GM21717 (cell line): ENCODE measurements around the gene ADD3.
A peak's percentile ranks its signal among the peaks of the same experiment; 100 is the strongest.

Experiments
- ATAC-seq: cut with Tn5 transposase; IDR thresholded peaks from one replicate; pipeline ENCODE4 v1.9.1; 2021; ENCODE audit warnings: mild to moderate bottlenecking, moderate library complexity; ENCODE audit not compliant: unreplicated experiment

The ADD3 gene

DNA sequence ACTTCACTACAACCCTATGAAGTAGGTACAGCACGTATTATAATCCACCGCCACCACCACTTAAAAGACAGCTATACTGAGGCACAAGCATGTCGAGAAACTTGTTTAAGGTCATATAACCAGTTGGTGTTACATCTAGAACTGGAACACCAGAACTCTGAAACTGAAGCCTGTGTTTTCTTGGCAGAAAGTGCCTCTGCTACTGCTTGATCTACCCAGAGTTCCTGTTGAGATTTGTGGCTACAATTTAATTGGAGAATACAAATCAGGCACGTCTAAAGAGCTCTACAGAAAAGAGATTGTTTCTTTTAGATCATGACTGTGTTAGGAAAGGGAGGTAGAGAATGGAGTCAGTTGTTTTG is 4.3 kb upstream of the ADD3 start:
- ATAC-seq = no peak

DNA sequence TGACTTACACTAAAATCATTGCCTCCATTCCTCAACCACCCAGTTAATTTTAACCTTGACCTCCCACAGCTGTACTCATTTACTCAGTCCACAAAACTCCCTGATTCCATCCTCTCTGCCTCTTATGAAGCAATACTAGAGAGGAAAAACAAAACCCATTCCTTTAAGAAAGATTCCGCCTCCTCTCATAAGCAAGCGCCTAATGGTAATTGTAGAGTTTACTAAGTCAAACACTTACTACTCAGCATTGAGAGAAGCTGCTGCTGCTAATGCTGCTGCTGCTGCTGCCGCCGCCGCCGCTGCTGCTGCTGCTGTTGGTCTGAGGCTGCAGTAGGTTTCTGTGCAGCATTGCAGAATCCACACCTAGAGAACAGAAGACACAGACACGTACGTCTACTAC is 2.1 kb upstream of the ADD3 start:
- no peak for ATAC-seq

DNA sequence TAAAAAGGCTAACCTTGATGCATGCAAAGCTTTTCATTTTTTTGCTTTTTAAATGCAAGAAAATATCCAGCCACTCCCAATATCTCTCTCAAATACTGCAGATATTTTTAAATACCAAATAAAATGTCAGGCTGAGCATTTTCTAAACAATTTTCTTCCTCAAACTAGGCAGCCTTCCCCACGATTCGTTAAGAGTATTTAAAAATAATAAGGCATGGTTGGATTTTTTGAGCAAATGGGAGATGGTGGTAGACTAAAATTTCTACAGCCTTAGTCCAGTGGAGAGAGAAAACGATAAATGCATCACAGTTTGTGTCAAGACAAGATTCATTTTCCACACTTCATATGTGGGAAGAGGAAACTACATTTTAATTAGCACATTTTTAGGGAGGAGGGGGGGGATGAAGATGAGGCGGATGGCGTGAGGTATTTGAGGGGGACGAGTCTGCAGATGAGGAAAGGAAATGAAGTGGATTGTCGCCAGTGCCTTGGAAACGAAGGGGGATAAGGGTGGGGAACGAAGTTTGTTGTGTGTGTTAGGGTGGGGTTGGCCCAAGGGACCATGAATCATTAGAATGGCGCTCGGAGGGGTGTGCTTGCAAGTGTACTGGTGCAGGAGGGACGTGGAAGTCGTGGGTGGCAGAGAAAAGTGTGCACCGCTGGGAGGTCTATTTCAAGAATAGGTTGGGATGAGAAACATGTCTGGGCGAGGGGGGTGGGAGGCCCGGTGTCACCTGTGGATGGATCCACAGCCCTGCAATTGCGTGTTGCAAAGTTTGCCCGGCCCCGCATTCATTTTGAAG is 1.2 kb upstream of the ADD3 start:
- no peak for ATAC-seq

DNA sequence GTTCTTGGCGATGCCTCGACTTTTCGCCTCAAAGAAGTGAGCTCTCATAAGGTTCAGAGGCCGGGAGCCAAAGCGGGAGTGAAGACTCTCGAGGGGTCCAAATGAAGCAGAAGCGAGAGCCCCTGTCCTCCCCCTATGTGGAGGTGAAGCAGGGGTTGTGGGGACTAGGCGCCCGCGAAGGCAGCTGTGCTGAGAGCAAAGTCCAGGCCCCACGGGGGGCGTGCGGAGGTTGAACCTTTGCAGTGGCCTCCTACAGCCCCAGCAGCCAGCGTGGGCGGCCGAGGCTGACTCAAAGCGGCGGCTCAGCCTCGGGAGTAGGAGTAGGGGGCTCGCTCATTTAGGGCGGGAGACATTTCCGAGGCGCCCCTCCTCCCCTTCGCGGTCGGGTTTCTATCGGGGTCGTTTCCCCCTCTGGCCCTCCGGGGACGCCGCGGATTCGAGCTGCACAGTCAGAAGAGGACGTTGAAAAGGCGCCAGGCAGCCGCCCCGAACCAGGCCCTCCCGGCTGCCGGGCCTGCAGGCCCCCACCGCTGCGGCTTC is 553 bp upstream of the ADD3 start:
- peak; percentile 37 for ATAC-seq

DNA sequence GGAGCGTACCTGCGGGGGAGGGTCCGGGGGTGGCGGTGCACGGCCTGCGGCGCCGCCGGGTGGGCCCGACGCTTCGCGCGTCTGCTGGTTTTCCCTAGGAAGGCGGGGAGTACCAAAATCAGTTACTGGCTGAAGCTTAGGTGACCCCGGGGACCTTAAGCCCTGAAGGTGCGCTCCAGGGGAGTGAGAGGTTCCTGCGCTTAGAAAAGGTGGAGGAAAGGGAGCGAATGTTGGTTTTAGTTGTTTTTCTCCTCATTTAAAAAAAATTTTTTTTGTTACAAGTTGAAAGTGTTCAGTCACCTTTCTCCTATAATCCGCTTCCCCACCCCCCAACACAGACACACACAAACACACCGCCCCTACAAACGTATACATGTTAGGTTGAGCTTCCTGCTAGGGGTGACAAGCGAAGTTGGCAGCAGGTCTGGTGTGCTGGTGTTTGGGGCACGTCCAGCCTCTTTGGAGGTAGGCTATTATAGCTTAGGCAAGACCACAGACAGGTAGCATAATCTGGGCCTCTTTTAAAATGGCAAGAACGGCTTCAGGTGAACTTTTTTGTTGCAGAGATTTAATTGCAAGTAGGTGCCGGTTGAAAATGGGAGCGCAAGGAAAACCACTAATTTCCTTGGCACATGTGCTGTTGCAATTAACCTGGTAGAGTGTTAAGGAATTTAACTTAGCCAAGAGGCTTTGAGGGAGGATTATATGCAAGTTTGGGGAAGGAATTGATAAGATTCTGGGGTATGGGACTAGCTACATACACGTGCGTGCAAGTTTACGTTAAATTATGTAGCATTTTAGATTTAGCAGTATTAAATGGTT is 945 bp downstream of the ADD3 start:
- ATAC-seq = peak; percentile 27

DNA sequence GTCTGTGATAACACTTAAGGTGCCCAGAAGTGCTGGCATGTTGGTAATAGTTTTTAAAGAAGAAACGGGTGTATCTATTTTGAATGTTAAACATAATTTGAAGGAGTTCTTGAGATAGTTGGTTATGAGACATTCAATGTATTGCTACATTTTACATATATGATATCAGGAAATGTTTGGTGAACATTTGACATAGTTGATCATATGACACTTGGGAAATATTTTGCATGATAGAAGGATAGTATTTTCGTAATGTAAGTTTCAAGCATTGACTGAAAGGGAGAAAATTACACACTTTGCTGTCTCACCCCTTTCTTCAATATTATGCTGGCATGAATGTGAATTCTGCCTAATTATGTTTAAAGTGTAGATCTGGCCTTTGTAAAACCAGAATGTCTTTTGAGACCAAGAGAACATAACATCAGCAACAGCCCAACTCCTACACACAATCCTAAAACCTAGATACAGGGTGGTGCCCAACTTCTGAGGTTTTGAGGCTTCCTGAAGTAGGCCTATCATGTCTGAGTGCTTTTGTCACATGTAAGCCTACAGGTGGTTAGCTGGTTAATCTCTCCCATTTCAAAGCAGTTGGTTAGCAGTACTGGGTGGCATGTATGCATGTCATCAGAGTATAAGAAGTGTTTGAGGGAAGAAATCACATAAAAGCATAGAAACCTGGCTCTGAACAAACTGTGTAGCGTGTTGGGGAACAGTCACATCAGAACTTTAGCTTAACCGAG is 2.1 kb downstream of the ADD3 start:
- no peak for ATAC-seq

DNA sequence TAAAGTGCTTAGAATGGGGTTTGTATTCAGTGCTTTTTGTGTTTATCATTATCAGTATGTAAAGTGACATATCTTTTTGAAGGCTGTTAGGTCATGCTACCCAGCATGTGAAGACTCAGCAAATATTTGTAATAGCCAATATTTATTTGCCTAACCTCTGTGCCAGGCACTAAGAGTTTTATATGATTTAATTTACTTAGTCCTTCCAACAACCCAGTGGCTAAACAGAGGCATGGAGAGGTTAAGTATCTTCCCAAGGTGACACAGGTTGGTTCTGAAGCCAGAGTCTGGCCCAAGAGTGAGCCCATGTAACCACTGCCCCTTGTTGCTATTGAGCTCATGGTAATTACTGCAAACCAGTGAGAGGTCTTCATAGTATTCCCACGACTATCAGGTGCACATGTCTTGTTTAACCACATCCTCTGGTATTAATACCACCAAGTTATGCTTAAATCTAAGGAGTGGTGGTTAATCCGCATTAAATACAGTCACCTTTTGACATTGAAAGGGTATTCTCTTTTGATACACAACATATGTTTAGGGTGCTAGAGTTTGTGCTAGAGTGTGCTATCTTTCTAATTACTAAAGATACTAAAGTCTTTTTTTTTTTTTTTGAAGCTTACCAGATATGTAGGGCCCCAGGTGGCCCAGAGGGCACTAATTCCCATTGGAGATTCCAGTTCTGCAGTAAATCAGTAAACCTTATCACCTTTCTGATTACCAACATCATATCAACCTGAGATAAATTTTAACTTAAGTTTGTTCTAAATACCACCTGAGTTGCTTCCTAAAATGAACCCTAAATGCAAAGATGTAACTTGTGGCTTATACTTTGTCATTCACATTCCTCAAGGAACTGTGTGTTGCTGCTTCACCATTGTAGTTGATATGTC is 2.9 kb downstream of the ADD3 start:
- no peak for ATAC-seq

DNA sequence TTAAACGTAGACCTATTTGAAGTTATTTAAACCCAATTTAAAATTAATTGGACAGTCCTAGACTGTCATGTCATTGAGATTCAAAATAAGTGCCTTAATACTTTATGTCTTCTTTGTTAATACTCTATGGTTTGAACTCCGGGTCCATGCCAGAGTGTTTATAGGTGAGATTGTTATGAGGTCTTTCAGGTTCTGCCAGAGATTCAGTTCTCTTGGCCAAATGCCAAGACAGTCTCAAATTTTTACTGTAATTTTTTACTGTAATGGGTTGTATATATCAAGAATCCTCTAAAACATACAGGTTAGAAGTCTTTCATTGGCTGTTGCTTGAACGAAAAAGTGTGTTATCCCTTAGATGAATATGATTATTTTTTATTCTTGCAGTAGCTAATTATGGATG is 3.9 kb downstream of the ADD3 start:
- no peak for ATAC-seq

DNA sequence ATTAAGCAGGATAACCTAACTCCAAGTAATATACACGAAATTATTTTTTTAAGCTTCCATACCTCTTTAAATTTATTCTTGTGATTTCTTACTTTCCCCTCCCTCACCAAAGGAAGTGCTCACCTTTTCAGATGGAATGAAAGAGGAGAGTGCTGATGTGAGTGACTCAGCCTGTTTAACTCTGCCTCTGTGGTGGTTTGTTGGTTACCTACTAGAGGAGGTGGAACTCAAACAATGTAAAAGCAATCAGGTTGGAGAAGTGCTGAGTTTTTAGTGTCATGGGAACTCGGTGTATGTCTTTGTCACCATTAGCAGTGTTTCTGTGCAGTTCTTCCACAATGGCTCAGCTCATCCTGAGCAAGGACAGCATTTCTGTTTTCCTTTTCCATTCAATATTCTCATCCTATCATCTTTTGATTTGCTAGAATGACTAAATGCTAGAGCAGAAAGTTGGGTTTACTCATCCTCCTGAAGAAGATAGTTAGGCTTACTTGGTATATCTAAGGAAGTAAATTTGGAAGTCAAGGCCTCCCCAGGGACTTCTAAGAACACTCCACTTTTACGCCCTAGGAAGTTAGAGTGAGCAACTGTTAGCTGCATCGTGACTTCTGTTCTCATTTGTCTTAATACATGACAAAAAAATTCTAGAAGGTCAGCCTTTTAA is 6.0 kb downstream of the ADD3 start:
- ATAC-seq = no peak

DNA sequence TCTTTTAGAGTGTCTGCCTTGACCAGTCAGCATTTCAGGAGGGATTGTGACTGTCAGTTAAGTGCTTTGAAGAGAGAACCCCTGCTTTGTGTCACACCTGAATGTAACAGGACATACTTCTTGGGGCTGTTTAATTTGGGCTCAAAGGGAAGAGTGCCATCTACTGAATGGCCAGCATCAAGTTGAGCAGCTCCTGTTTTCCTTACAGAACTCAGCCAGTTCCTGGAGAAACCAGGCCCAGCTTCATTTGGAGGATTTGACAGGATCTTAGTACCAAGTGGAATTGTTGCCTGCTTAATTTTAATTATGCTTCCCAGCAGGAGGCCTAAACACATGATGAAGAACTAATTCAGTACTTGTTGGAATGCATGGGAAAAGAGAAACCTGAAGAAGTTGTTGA is 8.3 kb downstream of the ADD3 start:
- no peak for ATAC-seq

DNA sequence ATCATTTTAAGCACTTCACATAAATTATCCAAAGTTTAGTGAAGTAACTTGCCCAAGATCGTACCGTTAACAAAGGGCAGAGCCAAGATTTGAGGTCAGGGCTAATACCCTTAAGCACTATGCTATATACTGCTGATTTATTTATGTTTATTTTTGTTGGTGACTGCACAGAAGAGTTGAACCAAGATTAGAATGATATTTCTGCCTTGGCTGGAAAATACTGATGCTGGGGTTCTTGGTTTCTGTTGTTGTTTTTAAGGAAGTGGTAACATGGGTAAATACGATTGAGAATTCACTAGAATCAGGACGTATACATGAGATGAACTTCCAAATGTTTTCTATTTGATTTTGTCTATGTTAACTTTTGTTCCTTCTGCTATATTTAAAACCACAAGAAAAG is 9.3 kb downstream of the ADD3 start:
- no peak for ATAC-seq

DNA sequence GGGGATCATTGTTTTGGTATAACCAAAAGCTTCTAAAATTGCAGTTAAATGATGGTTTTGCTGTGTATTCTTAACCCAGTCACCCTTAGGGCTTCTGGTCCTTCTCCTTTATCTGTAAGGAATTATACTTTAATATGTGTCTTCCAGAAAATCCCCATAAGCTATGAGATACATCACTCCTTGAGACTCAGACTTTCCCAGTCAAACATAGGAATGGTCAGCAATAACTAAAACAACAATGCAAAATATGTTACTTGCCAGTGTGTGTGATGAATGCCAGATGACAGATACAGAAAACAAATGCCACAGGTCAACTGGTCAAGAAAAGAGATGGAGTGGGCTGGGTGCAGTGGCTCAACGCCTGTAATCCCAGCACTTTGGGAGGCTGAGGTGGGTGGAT is 10.1 kb downstream of the ADD3 start:
- no peak for ATAC-seq

DNA sequence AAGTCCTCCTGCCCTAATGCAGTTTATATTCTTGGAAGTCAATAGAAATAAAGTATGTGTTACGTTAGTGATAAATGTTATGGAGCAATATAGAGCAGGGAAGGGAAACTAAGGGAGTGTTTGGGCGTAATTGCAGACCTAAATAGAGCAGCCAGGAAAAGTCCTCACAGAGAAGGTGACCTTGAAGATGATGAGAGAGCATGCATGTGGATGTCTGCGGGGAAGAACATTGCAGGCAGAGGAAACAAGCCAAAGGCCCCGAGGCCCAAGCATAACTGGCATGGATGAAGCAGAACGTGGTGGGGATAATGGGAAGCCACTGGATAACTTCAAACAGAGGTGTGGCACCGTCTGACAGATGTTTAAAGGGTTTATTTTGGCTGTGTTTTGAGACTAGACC is 12.5 kb downstream of the ADD3 start:
- no peak for ATAC-seq

DNA sequence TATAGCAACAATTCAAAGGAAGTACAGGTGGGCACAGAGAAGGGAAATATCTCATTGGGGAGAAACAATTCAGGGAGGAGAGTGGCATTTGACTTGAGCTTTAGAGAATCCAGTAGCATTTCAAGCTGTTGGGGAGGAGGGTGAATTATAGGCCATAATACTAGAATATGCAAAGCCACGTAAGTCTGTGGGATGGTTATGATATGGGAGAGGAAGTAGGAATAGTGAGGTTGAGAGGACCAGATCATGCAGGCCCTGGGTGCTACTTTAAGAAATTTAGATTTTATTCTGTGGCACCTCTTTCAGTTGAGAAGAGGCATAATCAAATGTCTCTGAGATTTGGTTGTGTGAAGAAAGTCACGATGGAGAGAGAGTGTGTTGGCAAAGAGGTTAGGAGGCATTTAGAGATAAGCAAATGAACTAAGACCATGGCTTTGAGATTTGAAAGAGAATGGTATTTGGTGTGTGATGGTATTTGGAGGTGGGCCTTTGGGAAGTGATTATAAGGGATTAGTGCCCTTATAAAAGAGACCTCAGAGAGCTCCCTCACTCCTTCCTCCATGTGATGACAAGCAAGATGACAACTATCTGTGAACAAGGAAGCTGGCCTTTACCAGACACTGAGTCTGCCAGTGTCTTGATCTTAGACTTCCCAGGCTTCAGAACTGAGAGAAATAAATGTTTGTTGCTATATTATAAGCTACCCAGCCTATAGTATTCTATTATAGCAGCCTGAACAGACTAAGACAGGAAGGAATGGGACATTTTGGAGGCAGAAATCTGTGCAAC is 15.1 kb downstream of the ADD3 start:
- ATAC-seq = no peak

DNA sequence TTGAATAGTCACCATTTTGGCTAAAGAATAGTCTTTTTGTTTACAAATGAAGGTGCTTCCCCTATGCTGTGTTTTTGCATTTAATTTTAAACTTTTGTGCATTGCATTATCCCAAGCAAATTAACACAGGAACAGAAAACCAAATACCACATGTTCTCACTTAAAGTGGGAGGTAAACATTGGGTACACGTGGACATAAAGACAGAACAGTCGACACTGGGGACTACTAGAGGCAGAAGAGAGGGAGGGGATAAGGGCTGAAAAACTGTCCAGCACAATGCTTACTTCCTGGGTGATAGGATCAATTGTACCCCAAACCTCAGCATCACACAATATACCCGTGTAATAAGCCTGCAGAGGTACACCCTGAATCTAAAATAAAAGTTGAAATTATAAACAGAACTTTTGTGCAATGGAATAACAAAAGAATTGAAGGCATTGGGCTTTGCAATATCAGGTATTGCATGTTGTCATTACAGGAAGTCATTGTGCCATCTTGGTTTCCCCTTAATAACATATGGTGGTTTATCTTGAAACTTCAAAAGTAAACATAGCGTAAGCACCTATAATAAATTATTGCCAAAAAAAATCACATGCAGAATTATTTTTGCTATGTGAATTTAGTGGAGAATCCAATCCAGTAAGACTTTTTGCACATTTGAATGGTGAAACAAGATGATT is 16.1 kb downstream of the ADD3 start:
- ATAC-seq = no peak

DNA sequence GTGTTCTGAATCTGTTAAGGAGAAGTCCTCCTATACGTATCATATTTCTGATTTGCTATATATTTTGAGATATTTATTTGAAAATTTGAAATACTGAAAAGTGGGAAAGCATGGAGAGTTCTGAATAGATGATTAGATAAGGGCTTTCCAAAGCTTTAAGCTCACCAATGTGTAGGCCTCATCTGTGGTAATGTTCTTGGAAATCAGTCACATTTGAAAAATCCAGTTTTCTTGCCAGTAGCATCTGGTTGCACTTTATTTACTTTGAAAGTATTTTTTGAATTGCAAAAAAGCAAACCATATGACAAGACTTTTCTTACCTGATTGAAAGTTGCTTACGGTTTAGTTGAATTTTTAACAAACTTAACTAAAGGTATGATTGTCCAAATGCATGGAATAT is 21.7 kb downstream of the ADD3 start:
- no peak for ATAC-seq

DNA sequence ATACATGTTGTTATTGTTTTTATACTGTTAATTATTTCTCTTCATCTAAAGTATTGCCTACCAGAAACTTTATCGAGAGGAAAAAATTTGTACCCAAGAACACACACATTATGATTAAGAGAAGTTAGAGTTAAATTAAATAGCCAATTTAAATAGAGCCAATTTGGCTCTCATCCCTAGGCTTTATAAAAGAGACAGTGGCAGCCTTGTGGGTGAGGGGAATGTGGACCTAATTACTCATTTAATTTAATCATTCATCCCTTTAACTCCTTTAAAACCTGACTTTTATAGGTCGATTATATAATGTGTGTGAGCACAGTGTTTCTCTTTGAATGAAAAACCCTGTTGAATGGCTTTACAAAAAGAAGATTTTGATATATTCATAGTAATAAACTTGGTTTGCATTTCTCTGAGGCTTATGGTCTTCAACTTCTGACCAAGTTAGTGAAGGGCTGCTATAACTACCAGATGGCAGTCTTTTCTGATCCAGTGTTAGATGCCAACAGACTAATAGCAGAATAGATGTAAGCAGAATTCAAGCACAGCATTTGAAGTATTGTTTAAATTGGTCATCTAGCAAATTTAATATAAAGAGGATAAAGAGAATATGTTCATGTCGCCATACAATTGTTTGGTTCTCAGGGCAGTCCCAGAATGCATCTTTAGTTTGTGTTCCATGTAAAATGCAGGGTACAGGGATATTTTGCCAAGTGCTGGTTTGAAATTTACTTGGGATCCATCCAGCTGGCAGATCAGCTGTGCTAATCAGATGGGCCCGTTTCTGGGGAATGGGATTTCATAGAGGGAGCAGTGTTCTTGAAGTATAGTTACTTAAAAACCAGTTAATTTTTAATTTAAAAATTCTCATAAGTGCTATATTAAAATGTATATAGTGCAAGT is 25.3 kb downstream of the ADD3 start:
- no peak for ATAC-seq
